HCT116 (cell line): Measurements from ENCODE around the gene MED19. TPM values are rescaled to one million over a fixed set of nuclear protein-coding genes. Genes with fewer than 3 reads are reported as not detected.

Experiments used
- ATAC-seq: fragments of 200-7000 bp; cut with Tn5 transposase; 2 replicates; pipeline ENCODE4 v1.9.1; 2020; ENCODE audit warnings: mild to moderate bottlenecking, moderate library complexity
- BruUV-seq: library from RNA; stranded (reverse); fragments of 400-500 nt; replicated peaks from 2 replicates; lab custom pipeline; 2021; lab: Mats Ljungman, UMichigan
- CTCF ChIA-PET: fragments of 300-600 bp; sonication (Branson Sonifier 250); formaldehyde crosslinking; loops from one replicate; lab custom pipeline; 2021; ENCODE audit warnings: antibody characterized with exemption; lab: Charles Lee
- POLR2A ChIA-PET: fragments of 300-600, 350-600 bp; sonication (Branson Sonifier 250); formaldehyde crosslinking; loops from one replicate; lab custom pipeline; 2021; ENCODE audit warnings: antibody characterized with exemption; lab: Charles Lee
- RAD21 ChIA-PET, 2 experiments: fragments of 300-600 bp; sonication (Branson Sonifier 250); formaldehyde crosslinking; loops; one replicate each; lab custom pipeline; 2023; ENCODE audit warnings: low total read pairs in 2 of 2; ENCODE audit not compliant: uncharacterized antibody in 2 of 2, unreplicated experiment in 2 of 2, low non-redundant PET in 1 of 2; lab: Charles Lee
- DNase-seq: peaks from one replicate; pipeline ENCODE4 v3.0.0-alpha.2; 2010; ENCODE audit warnings: low read depth, low spot score
- H2AFZ ChIP-seq: fragments of 200-600 bp; shearing (Covaris generic), sonication (generic); 2 replicates; pipeline ENCODE4 v1.6.1; 2017; ENCODE audit warnings: low read depth, mixed run types, mixed read lengths, antibody characterized with exemption, low read length; ENCODE audit not compliant: poor library complexity, severe bottlenecking
- H3K27ac ChIP-seq: 2 replicates; pipeline ENCODE4 v1.5.1; 2012; ENCODE audit warnings: low read depth, low read length
- H3K27me3 ChIP-seq: fragments of 200-600 bp; sonication (generic); 2 replicates; pipeline ENCODE4 v1.6.1; 2016; ENCODE audit warnings: mixed run types, low read length, mixed read lengths; ENCODE audit not compliant: insufficient read depth
- H3K36me3 ChIP-seq, 2 experiments: fragments of 200-500 bp in 1 of 2; fragments of 200-600 bp in 1 of 2; sonication (Bioruptor generic) in 1 of 2; sonication (generic) in 1 of 2; 2 replicates each; pipeline versions ENCODE4 v1.5.1 to v1.6.1; 2014 to 2016; ENCODE audit warnings: low read length in 2 of 2, inconsistent platforms in 1 of 2, mixed read lengths in 1 of 2, mixed run types in 1 of 2; ENCODE audit not compliant: insufficient read depth in 2 of 2, control insufficient read depth in 1 of 2
- H3K4me1 ChIP-seq, 2 experiments: fragments of 200-600 bp in 1 of 2; sonication (generic) in 1 of 2; 2 replicates each; pipeline versions ENCODE4 v1.5.1 to v1.6.1; 2012 to 2017; ENCODE audit warnings: low read length in 2 of 2, inconsistent platforms in 1 of 2, mild to moderate bottlenecking in 1 of 2, mixed read lengths in 1 of 2, mixed run types in 1 of 2, moderate library complexity in 1 of 2; ENCODE audit not compliant: insufficient read depth in 2 of 2, control insufficient read depth in 1 of 2
- H3K4me2 ChIP-seq: fragments of 200-600 bp; sonication (generic); 2 replicates; pipeline ENCODE4 v1.6.1; 2017; ENCODE audit warnings: mixed run types, low read length, mixed read lengths
- H3K4me3 ChIP-seq, 2 experiments: fragments of 200-600 bp in 1 of 2; sonication (generic) in 1 of 2; replicated peaks in 1 of 2; 2 replicates each; pipeline ENCODE4 v1.5.1; 2011 to 2016; ENCODE audit warnings: low read length in 2 of 2, control low read depth in 1 of 2, low read depth in 1 of 2, mild to moderate bottlenecking in 1 of 2, mixed read lengths in 1 of 2, mixed run types in 1 of 2
- H3K79me2 ChIP-seq: fragments of 200-600 bp; sonication (generic); 2 replicates; pipeline ENCODE4 v1.6.1; 2017; ENCODE audit warnings: mild to moderate bottlenecking, mixed run types, low read length, moderate library complexity, mixed read lengths; ENCODE audit not compliant: insufficient read depth
- H3K9ac ChIP-seq: fragments of 200-600 bp; sonication (generic); 2 replicates; pipeline ENCODE4 v1.6.1; 2016; ENCODE audit warnings: low read length, mixed read lengths
- H3K9me2 ChIP-seq: fragments of 200-600 bp; sonication (generic), shearing (Covaris generic); 2 replicates; pipeline ENCODE4 v1.6.1; 2017; ENCODE audit warnings: mixed run types, mild to moderate bottlenecking, moderate library complexity; ENCODE audit not compliant: insufficient read depth
- H3K9me3 ChIP-seq, 2 experiments: fragments of 200-500 bp in 1 of 2; fragments of 200-600 bp in 1 of 2; sonication (Bioruptor generic) in 1 of 2; sonication (generic) in 1 of 2; 2 replicates each; pipeline ENCODE4 v1.6.1; 2014 to 2017; ENCODE audit warnings: low read length in 2 of 2, mixed read lengths in 2 of 2, inconsistent platforms in 1 of 2, low read depth in 1 of 2, mild to moderate bottlenecking in 1 of 2, mixed run types in 1 of 2, moderate library complexity in 1 of 2; ENCODE audit not compliant: control insufficient read depth in 1 of 2, insufficient read depth in 1 of 2
- H4K20me1 ChIP-seq: fragments of 200-600 bp; sonication (generic), shearing (Covaris generic); 2 replicates; pipeline ENCODE4 v1.6.1; 2017; ENCODE audit warnings: mixed run types, mild to moderate bottlenecking, moderate library complexity; ENCODE audit not compliant: insufficient read depth
- ATF3 ChIP-seq: IDR thresholded peaks from 2 replicates; pipeline ENCODE4 v1.6.1; 2012
- CEBPB ChIP-seq: IDR thresholded peaks from 2 replicates; pipeline ENCODE4 v1.6.1; 2012; ENCODE audit warnings: low read depth
- EGR1 ChIP-seq: IDR thresholded peaks from 2 replicates; pipeline ENCODE4 v1.6.1; 2012; ENCODE audit warnings: low read depth
- ELF1 ChIP-seq: IDR thresholded peaks from 2 replicates; pipeline ENCODE4 v1.6.1; 2012; ENCODE audit warnings: low read depth, borderline replicate concordance
- EZH2 ChIP-seq: fragments of 200-600 bp; sonication (generic); IDR thresholded peaks from 2 replicates; pipeline ENCODE4 v1.6.1; 2017; ENCODE audit warnings: antibody characterized with exemption, mixed run types
- EZH2phosphoT487 ChIP-seq: fragments of 200-600 bp; IDR thresholded peaks from 2 replicates; pipeline ENCODE4 v1.6.1; 2018; ENCODE audit warnings: antibody characterized with exemption, borderline replicate concordance
- FOSL1 ChIP-seq: IDR thresholded peaks from 2 replicates; pipeline ENCODE4 v1.6.1; 2012; ENCODE audit warnings: low read depth
- POLR2AphosphoS5 ChIP-seq: IDR thresholded peaks from 2 replicates; pipeline ENCODE4 v1.6.1; 2011; ENCODE audit warnings: mild to moderate bottlenecking, low read depth, low read length, moderate library complexity
- REST ChIP-seq: IDR thresholded peaks from 2 replicates; pipeline ENCODE4 v1.6.1; 2012; ENCODE audit warnings: low read depth
- SIN3A ChIP-seq: IDR thresholded peaks from 2 replicates; pipeline ENCODE4 v1.6.1; 2012; ENCODE audit warnings: low read depth
- SP1 ChIP-seq: IDR thresholded peaks from 2 replicates; pipeline ENCODE4 v1.6.1; 2012; ENCODE audit warnings: low read depth
- SRF ChIP-seq: IDR thresholded peaks from 2 replicates; pipeline ENCODE4 v1.6.1; 2012; ENCODE audit warnings: low read depth
- YY1 ChIP-seq: IDR thresholded peaks from 2 replicates; pipeline ENCODE4 v1.6.1; 2011; ENCODE audit warnings: low read length, low read depth, moderate library complexity, mild to moderate bottlenecking; ENCODE audit not compliant: insufficient replicate concordance; ENCODE audit errors: extremely low read depth
- ZFX ChIP-seq: fragments of 450-650 bp; IDR thresholded peaks from 2 replicates; pipeline ENCODE4 v1.6.1; 2017
- intact Hi-C: fragments of 100-400 bp; cut with micrococcal nuclease; formaldehyde crosslinking; loops from 2 replicates; pipeline ENCODE4 v1.10.0; 2022
- total RNA-seq: library from RNA; stranded (reverse); gene quantifications from one replicate; pipeline ENCODE4 v1.2.1, GENCODE V29; 2021; ENCODE audit not compliant: unreplicated experiment

MED19 gene
- total RNA-seq, 1 experiment from 2014 or later = 18.0 TPM

GRCh38 chr11:57657194-57658022, 54.6 kb downstream of the MED19 start, which contains the start of gene CLP1 (continued):
- no peak for TF ChIP-seq REST
- peak; percentile 66 for TF ChIP-seq POLR2AphosphoS5

GRCh38 chr11:57656885-57657193, 55.2 kb downstream of the MED19 start:
- Histone ChIP-seq H3K4me1 (peaks cover 7 to 11% of the 10 kb centered on the region in 2 experiments; a peak in 3 of 4 replicates), H3K4me2 (peak overlapping the region; percentile 96), H3K9me3 (no peaks in the 10 kb centered on the region), H3K36me3 (peaks cover 11 to 18% of the 10 kb centered on the region in 2 experiments; a peak in 3 of 4 replicates), H4K20me1 (no peaks in the 10 kb centered on the region), H3K9ac (peak overlapping the region; percentile 56), H3K79me2 (peaks cover 31% of the 10 kb centered on the region), H3K27ac (peak overlapping the region; percentile 35; the same call in 1 of the 2 replicates), H2AFZ (peak overlapping the region; percentile 66), H3K4me3 (peak overlapping the region; percentile 83 to 97), H3K9me2 (no peaks in the 10 kb centered on the region), H3K27me3 (no peaks in the 10 kb centered on the region)
- ChIA-PET CTCF (interaction anchor here (1.0 to 2.7 kb wide), 2 partner anchors 13 to 163 kb away, joined by 3 to 11 read pairs; no protein-coding TSS in a partner anchor), POLR2A (no interaction called here), RAD21 (no interaction called here)
- TSS peak; percentile 97 for BruUV-seq
- intact Hi-C loops = loop anchor here (1.0 kb wide), 1 partner anchor 10 kb away; no protein-coding TSS in a partner anchor
- DNase-seq (no peak), ATAC-seq (no peak)
- TF ChIP-seq ELF1 (no peak), SRF (no peak), FOSL1 (no peak), EZH2 (no peak), POLR2AphosphoS5 (no peak), SP1 (no peak), EGR1 (no peak), SIN3A (no peak), ATF3 (no peak), YY1 (no peak), EZH2phosphoT487 (no peak), CEBPB (no peak), ZFX (no peak)
